ENCODE results near the gene ATP5PD. TPM values are rescaled to one million over a fixed set of nuclear protein-coding genes. Genes with fewer than 3 reads are reported as not detected.

The ATP5PD gene
- 183 TPM for polyA plus RNA-seq (2013, experiment 1 of 2)
- 197 TPM for polyA plus RNA-seq (2013, experiment 2 of 2)

DNA sequence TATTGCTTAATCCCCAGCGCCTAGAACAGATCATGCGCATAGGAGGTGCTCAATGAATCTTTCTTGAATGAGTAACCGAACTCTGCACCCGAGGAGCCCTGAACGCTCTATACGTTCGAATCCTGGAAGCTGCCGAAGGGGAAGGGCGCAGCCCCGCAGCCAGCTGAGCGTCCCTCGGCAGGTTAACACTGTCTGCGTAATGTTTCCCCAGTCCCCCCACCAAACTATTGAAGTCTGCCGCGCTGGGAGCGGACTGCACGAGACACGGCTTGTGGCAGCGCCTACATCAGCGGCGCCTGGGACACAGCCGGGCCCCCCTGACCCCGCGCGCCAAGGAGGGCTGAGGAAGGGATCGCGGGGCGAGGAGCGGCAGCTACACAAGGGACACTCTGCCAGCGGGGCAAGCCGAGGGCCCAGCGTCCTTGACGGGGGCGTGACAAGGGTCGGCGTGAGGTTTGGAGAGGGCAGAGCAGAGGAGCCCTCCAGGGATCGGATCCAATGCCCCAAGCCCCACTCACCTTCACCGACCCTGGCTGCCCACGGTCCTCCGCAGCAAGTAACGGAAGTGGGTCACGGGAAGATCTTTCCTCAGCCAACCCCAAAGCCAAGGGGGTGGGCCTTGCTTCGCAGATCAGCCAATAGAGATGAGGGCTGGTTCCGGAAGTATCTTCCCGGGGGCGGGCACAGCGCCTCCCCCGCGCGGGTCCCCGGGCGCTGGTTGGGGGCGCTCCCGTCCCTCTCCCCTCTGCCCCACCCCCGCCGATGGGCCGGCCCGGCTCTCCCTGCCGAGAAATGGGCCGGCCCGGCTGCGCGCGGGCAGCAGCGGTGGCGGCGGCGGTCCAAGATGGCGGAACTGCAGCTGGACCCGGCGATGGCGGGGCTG is at the start of gene ATP5PD, which contains the start of gene KCTD2:
TSS of gene ATP5PD (minus strand) at position 563 of the 883 bp plus-strand sequence. CDS start 4,319 bp downstream, outside the sequence.
TSS of gene KCTD2 (plus strand) at position 819 of the 883 bp plus-strand sequence. CDS start at position 845, 26 bp downstream.
- Histone ChIP-seq H3K9me3 (ENCODE audit: control insufficient read depth, low read length) (no peaks in the 10 kb centered on the region), H3K4me3 (ENCODE audit: extremely low read depth, insufficient read depth, low read length, poor library complexity, severe bottlenecking) (peak within 1 kb of the TSS; percentile 93), H3K4me1 (ENCODE audit: control insufficient read depth, insufficient read depth, low read length, poor library complexity, severe bottlenecking) (peaks cover 11% of the 10 kb centered on the region), H3K36me3 (ENCODE audit: control insufficient read depth, insufficient read depth, low read length) (peaks cover 35% of the 10 kb centered on the region), H3K27ac (ENCODE audit: low read depth, low read length, severe bottlenecking) (peak within 1 kb of the TSS; percentile 87)
- 0 to 1% methylated on average over 33 to 49 of the region's 72 CpGs for WGBS, 2 experiments (ENCODE audit: insufficient coverage in 2 of 2)

- Histone ChIP-seq H3K27ac (ENCODE audit: low read depth, low read length, severe bottlenecking) (peak overlapping the region; percentile 59), H3K9me3 (ENCODE audit: control insufficient read depth, low read length) (no peaks in the 10 kb centered on the region), H3K36me3 (ENCODE audit: control insufficient read depth, insufficient read depth, low read length) (peaks cover 29% of the 10 kb centered on the region), H3K4me1 (ENCODE audit: control insufficient read depth, insufficient read depth, low read length, poor library complexity, severe bottlenecking) (peaks cover 12% of the 10 kb centered on the region), H3K4me3 (ENCODE audit: extremely low read depth, insufficient read depth, low read length, poor library complexity, severe bottlenecking) (no peak overlapping the region)
- WGBS, 2 experiments (ENCODE audit: insufficient coverage in 2 of 2) = 74 to 75% methylated on average over 11 of the region's 14 CpGs
Measured at GRCh38 chr17:75096082-75096625, 49.4 kb upstream of the ATP5PD start.

DNA sequence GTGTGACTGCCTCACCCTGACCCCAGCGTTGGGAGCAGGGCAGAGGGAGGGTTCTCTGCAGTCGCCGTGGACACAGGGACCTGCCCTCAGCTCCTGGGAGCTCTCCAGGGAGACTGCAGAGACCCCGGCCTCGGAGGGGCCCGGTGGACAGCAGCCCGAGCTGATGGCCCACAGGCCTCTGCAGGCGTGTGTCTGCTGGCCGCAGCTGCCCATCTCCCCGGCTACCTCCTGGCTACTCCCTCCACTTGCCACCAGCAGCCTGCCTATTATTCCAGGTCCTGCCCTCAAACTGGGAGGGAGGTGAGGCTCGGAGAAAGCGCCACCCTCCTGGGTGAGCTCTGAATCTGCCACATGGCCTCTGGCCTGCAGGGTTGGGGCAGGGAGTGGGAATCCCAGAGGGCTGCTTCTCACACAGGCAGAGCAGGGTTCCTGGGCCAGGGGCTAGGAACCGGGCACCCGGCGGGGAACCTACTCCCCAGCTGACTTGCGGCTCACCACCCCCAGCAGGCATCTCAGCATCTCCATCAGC is 48.2 kb upstream of the ATP5PD start:
- H3K27ac ChIP-seq (ENCODE audit: low read depth, low read length, severe bottlenecking) = peak overlapping the region; percentile 36

GRCh38 chr17:75093548-75094158 is 46.9 kb upstream of the ATP5PD start:
- Histone ChIP-seq H3K4me1 (ENCODE audit: control insufficient read depth, insufficient read depth, low read length, poor library complexity, severe bottlenecking) (peaks cover 20% of the 10 kb centered on the region), H3K4me3 (ENCODE audit: extremely low read depth, insufficient read depth, low read length, poor library complexity, severe bottlenecking) (no peak overlapping the region), H3K36me3 (ENCODE audit: control insufficient read depth, insufficient read depth, low read length) (peaks cover 10% of the 10 kb centered on the region), H3K27ac (ENCODE audit: low read depth, low read length, severe bottlenecking) (no peak overlapping the region), H3K9me3 (ENCODE audit: control insufficient read depth, low read length) (no peaks in the 10 kb centered on the region)
- WGBS, 2 experiments (ENCODE audit: insufficient coverage in 2 of 2) = 94 to 96% methylated on average over 17 to 18 of the region's 18 CpGs

More for the DNA sequence above, 48.2 kb upstream of the ATP5PD start:
- WGBS, 2 experiments (ENCODE audit: insufficient coverage in 2 of 2) = 76 to 86% methylated on average over 14 to 16 of the region's 16 CpGs
- Histone ChIP-seq H3K4me3 (ENCODE audit: extremely low read depth, insufficient read depth, low read length, poor library complexity, severe bottlenecking) (no peak overlapping the region), H3K4me1 (ENCODE audit: control insufficient read depth, insufficient read depth, low read length, poor library complexity, severe bottlenecking) (peaks cover 15% of the 10 kb centered on the region), H3K36me3 (ENCODE audit: control insufficient read depth, insufficient read depth, low read length) (peaks cover 20% of the 10 kb centered on the region), H3K9me3 (ENCODE audit: control insufficient read depth, low read length) (no peaks in the 10 kb centered on the region)

DNA sequence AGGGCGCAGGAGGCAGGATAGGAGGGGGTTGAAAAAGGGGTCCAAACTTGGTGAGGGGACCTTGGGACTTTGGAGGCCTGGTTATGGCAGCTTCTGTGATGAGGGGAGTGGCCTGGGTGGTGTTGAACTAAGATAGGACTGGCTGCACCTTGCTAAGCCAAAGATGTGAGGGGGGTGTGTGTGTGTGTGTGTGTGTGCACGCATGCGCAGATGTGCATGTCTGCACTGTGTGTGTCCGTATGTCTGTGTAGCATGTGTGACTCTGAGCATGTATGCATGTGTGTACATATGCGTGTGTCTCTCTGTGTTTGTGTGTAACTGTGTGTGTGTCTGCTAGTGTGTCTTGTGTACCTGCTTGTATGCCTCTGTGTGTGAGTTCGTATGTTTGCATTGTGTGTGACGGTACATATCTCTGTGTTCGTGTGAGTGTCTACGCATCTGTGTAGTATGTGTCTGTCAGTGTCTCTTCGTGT is 45.1 kb upstream of the ATP5PD start:
- Histone ChIP-seq H3K9me3 (ENCODE audit: control insufficient read depth, low read length) (no peaks in the 10 kb centered on the region), H3K36me3 (ENCODE audit: control insufficient read depth, insufficient read depth, low read length) (no peaks in the 10 kb centered on the region), H3K4me1 (ENCODE audit: control insufficient read depth, insufficient read depth, low read length, poor library complexity, severe bottlenecking) (peaks cover 24% of the 10 kb centered on the region), H3K27ac (ENCODE audit: low read depth, low read length, severe bottlenecking) (no peak overlapping the region), H3K4me3 (ENCODE audit: extremely low read depth, insufficient read depth, low read length, poor library complexity, severe bottlenecking) (no peak overlapping the region)
- 84 to 87% methylated on average over 8 of the region's 10 CpGs for WGBS, 2 experiments (ENCODE audit: insufficient coverage in 2 of 2)

- H3K9me3 ChIP-seq (ENCODE audit: control insufficient read depth, low read length) = no peaks in the 10 kb centered on the region
- 71 to 83% methylated on average over 9 to 17 of the region's 19 CpGs for WGBS, 2 experiments (ENCODE audit: insufficient coverage in 2 of 2)
- H3K27ac ChIP-seq (ENCODE audit: low read depth, low read length, severe bottlenecking) = no peak overlapping the region
- no peaks in the 10 kb centered on the region for H3K36me3 ChIP-seq (ENCODE audit: control insufficient read depth, insufficient read depth, low read length)
- peaks cover 24% of the 10 kb centered on the region for H3K4me1 ChIP-seq (ENCODE audit: control insufficient read depth, insufficient read depth, low read length, poor library complexity, severe bottlenecking)
- no peak overlapping the region for H3K4me3 ChIP-seq (ENCODE audit: extremely low read depth, insufficient read depth, low read length, poor library complexity, severe bottlenecking)
Measured at GRCh38 chr17:75090871-75091854, 44.4 kb upstream of the ATP5PD start.

DNA sequence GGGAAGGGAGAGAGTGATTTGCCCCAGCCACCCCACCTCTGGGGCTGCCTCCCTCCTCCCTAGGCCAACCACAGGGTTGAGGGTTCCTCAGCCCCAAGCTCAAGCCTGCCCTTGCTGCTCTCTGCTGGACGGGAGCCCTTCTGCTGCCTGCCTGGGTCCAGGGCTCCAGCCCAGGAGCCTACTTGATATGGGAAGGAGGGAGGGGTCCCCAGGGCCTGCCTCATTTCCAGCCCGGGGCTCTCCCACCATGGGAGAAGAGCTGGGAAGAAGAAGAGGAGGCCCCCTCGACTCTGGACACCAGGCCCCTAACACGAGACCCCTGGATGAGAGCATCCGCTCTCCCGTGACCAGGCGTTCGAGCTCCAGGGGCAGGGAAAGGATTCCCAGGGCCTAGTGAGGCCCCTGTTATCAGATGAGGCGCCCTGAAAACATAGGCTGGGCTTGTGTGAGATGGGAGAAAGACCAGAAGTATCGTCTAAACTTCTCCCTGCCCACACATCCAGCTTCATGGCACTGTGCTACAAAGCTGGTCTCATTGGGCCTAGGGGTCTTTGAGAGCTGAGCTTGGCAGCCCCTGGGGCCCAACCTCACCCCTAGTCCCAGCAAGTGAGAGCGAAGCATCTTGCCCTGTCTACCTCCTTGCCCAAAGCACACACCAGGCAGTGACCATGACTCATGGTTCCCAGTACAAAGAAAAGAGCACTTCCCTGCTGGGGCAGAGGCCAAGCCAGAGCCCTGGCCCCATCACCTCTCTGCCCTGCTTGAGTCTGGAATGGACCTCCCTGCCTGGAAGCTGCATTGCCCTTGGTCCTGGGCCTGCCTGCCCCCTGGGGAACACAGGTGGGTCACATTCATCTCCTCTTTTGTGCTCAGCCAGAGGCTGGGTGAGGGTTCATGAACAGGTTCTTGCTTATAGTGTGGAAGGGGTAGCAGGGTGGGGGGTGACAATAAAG is 42.0 kb upstream of the ATP5PD start:
- no peaks in the 10 kb centered on the region for H3K9me3 ChIP-seq (ENCODE audit: control insufficient read depth, low read length)
- whole genome bisulfite sequencing, 2 experiments (ENCODE audit: insufficient coverage in 2 of 2) = 73% methylated on average over 8 to 9 of the region's 11 CpGs
- peaks cover 24% of the 10 kb centered on the region for H3K4me1 ChIP-seq (ENCODE audit: control insufficient read depth, insufficient read depth, low read length, poor library complexity, severe bottlenecking)
- no peaks in the 10 kb centered on the region for H3K36me3 ChIP-seq (ENCODE audit: control insufficient read depth, insufficient read depth, low read length)
- peak overlapping the region; percentile 87 for H3K27ac ChIP-seq (ENCODE audit: low read depth, low read length, severe bottlenecking)
- peak overlapping the region; percentile 62 for H3K4me3 ChIP-seq (ENCODE audit: extremely low read depth, insufficient read depth, low read length, poor library complexity, severe bottlenecking)

DNA sequence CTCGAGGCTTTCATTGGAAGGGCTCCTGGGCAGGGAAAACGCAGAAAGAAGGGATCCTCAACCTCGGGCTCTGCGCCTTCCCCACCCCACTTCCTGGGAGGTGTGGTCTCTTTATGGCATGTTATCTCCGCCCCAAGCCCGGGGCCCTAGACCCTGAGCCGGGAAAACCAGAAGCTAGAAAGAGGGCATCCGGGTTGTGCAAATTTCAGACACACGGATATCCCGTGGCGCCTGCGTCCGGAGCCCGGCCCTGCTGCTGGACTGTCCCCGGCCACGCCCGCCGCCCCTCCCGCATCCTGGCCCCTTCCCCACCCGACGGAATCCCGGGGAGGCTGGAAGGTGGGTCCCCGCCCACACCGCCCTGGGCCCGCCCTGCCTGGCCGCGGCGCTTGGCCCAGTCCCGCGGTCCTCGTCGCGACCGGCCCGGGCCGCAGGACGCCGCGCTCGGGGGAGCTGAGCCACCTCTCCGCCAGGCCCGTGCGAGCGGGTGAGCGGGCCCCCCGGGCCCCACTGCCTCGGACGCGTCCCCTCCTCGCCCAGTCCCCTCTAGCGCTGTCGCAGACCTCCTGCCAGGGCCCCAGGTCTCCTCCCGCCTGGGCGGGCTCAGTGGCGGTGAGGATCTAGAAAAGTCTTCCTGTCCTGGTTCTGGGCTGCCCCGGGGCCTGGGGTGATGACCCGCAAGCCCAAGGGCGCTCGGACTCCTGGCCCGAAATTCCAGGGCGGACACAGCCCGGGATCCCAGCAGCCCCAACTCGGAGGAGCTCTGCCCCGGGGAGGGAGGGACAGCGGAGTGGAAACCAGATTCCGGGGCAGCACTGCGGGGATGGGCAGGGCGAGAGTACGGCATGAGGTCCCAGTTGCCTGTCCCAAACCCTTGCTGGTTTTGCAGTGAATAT is 41.0 kb upstream of the ATP5PD start, which contains the start of gene SLC16A5:
TSS of gene SLC16A5 (plus strand) at position 397 of the 896 bp plus-strand sequence. CDS start 5,683 bp downstream, outside the sequence.
- no peaks in the 10 kb centered on the region for H3K36me3 ChIP-seq (ENCODE audit: control insufficient read depth, insufficient read depth, low read length)
- no peaks in the 10 kb centered on the region for H3K9me3 ChIP-seq (ENCODE audit: control insufficient read depth, low read length)
- 0 to 3% methylated on average over 51 to 64 of the region's 69 CpGs for WGBS, 2 experiments (ENCODE audit: insufficient coverage in 2 of 2)
- H3K4me3 ChIP-seq (ENCODE audit: extremely low read depth, insufficient read depth, low read length, poor library complexity, severe bottlenecking) = peak within 1 kb of the TSS; percentile 62
- H3K27ac ChIP-seq (ENCODE audit: low read depth, low read length, severe bottlenecking) = peak within 1 kb of the TSS; percentile 87
- peaks cover 25% of the 10 kb centered on the region for H3K4me1 ChIP-seq (ENCODE audit: control insufficient read depth, insufficient read depth, low read length, poor library complexity, severe bottlenecking)

Data from mesodermal cell (in vitro differentiated cells).